Measurements from ENCODE around the gene AGRN. TPM values are rescaled to one million over a fixed set of nuclear protein-coding genes. Genes with fewer than 3 reads are reported as not detected.
"Not testable (repeated sequence)": the region's sequence is repeated elsewhere in the genome, so short reads cannot be mapped to it uniquely, and the experiment has no call there.

Gene AGRN
- total and polyA plus RNA-seq, 4 donors: 1.8 to 22.4 (median 16.9) TPM

DNA sequence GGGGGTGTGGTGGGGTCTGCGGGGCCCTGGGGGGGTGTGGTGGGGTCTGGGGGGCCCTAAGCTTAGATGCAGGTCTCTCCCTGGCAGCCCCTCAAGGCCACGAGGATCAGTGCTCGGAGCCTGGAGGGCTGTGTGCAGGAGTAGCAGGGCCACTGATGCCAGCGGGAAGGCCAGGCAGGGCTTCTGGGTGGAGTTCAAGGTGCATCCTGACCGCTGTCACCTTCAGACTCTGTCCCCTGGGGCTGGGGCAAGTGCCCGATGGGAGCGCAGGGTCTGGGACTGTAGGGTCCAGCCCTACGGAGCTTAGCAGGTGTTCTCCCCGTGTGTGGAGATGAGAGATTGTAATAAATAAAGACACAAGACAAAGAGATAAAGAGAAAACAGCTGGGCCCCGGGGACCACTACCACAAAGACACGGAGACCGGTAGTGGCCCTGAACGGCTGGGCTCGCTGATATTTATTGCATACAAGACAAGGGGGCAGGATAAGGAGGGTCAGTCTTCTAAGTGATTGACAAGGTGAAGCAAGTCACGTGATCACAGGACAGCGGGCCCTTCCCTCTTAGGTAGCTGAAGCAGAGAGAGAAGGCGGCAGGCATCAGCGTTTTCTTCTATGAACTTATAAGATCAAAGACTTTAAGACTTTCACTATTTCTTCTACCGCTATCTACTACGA is 45.5 kb downstream of the AGRN start:
- H3K9me3 ChIP-seq (ENCODE audit: control insufficient read depth in 4 of 4, low read length in 3 of 4): no peaks in the 10 kb centered on the region
- TF ChIP-seq HNF4G (IDR thresholded peaks at IDR 0.05) (no peak), GABPA (IDR thresholded peaks at IDR 0.05 in 1 of 2, conservative IDR thresholded peaks at IDR 0.05 in 1 of 2) (no peak), HNF4A (conservative IDR thresholded peaks at IDR 0.05) (peak in 1 of 2 donors; percentile 40)
- H3K36me3 ChIP-seq (ENCODE audit: control insufficient read depth in 4 of 4, insufficient read depth in 3 of 4, low read depth in 1 of 4, low read length in 3 of 4): no peaks in the 10 kb centered on the region
- peaks cover 0 to 16% (median 3%) of the 10 kb centered on the region in 4 donors for H3K27me3 ChIP-seq (ENCODE audit: control insufficient read depth in 4 of 4, insufficient read depth in 4 of 4, low read length in 3 of 4)
- H3K9ac ChIP-seq (ENCODE audit: low read depth in 1 of 2, low read length in 2 of 2): no peak overlapping the region
- peaks cover 0 to 10% (median 6%) of the 10 kb centered on the region in 4 donors for H3K4me1 ChIP-seq (ENCODE audit: control insufficient read depth in 4 of 4, insufficient read depth in 4 of 4, low read length in 3 of 4)
- DNase-seq (ENCODE audit: low spot score): no peak
- 51% methylated on average over 20 of the region's 20 CpGs for WGBS
- H3K4me3 ChIP-seq (ENCODE audit: low read depth in 1 of 3, low read length in 3 of 3): no peak overlapping the region
- H3K27ac ChIP-seq (ENCODE audit: low read depth in 1 of 2, low read length in 2 of 2): no peak overlapping the region

DNA sequence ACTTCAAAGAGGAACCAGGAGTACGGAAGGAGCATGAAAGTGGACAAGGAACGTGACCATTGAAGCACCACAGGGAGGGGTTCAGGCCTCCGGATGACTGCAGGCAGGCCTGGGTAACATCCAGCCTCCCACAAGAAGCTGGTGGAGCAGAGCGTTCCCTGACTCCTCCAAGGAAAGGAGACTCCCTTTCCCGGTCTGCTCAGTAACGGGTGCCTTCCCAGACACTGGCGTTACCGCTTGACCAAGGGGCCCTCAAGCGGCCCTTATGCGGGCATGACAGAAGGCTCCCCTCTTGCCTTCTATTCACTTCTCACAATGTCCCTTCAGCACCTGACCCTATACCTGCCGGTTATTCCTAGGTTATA is 46.0 kb downstream of the AGRN start:
- 75% methylated on average over 11 of the region's 11 CpGs for WGBS
- H3K36me3 ChIP-seq (ENCODE audit: control insufficient read depth in 4 of 4, insufficient read depth in 3 of 4, low read depth in 1 of 4, low read length in 3 of 4); H3K4me3 ChIP-seq (ENCODE audit: low read depth in 1 of 3, low read length in 3 of 3); H3K4me1 ChIP-seq (ENCODE audit: control insufficient read depth in 4 of 4, insufficient read depth in 4 of 4, low read length in 3 of 4); H3K9me3 ChIP-seq (ENCODE audit: control insufficient read depth in 4 of 4, low read length in 3 of 4); DNase-seq (ENCODE audit: low spot score); H3K27ac ChIP-seq (ENCODE audit: low read depth in 1 of 2, low read length in 2 of 2); H3K9ac ChIP-seq (ENCODE audit: low read depth in 1 of 2, low read length in 2 of 2): not testable (repeated sequence)
- H3K27me3 ChIP-seq (ENCODE audit: control insufficient read depth in 4 of 4, insufficient read depth in 4 of 4, low read length in 3 of 4): peaks cover 0 to 16% (median 2%) of the 10 kb centered on the region in 4 donors

DNA sequence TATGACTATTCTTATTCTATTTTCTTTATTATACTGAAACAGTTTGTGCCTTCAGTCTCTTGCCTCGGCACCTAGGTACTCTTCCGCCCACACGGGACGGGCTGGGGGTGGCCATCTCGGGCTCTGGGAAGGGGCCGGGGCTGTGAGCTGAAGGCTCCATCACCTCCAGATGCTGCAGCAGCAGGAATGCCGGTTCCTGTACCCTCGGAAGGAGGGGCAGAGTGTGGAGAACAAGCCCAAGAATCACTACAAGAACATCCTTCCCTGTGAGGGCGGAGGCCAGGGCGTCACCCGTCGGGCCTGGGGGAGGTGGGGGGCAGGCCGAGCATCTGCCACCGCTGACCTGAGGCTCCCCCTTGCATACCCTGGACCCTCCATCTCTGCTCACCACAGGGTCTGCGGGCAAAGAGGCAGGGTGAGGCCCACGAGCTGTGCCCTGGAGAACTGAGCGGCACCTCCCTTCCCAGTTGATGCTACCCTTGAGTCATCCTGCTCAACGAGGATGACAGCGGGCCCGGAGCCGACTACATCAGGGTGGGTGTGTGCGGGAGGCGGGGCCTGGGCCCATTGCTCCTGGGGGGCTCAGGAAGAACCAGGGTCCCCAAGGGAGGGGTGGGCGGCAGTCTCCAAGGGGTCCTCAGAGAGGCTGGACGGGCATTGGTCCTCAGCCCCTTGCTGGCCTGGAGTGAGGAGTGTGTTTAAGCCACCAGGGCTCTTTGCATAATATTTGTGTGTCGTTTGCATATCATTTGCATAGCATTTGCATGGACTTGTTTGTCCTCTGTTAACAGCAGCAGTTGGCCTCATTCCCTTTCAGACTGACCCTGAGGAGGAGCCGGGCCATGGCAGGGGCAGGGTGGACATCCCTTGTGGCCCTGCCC is 46.7 kb downstream of the AGRN start:
- TF ChIP-seq, protein P1, sequence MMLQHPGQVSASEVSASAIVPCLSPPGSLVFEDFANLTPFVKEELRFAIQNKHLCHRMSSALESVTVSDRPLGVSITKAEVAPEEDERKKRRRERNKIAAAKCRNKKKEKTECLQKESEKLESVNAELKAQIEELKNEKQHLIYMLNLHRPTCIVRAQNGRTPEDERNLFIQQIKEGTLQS (IDR thresholded peaks at IDR 0.05): no peak
- TF ChIP-seq EGR1 (IDR thresholded peaks at IDR 0.05; ENCODE audit: low read depth in 2 of 2) (no peak), HNF4G (IDR thresholded peaks at IDR 0.05) (no peak)
- TF ChIP-seq, protein P2, sequence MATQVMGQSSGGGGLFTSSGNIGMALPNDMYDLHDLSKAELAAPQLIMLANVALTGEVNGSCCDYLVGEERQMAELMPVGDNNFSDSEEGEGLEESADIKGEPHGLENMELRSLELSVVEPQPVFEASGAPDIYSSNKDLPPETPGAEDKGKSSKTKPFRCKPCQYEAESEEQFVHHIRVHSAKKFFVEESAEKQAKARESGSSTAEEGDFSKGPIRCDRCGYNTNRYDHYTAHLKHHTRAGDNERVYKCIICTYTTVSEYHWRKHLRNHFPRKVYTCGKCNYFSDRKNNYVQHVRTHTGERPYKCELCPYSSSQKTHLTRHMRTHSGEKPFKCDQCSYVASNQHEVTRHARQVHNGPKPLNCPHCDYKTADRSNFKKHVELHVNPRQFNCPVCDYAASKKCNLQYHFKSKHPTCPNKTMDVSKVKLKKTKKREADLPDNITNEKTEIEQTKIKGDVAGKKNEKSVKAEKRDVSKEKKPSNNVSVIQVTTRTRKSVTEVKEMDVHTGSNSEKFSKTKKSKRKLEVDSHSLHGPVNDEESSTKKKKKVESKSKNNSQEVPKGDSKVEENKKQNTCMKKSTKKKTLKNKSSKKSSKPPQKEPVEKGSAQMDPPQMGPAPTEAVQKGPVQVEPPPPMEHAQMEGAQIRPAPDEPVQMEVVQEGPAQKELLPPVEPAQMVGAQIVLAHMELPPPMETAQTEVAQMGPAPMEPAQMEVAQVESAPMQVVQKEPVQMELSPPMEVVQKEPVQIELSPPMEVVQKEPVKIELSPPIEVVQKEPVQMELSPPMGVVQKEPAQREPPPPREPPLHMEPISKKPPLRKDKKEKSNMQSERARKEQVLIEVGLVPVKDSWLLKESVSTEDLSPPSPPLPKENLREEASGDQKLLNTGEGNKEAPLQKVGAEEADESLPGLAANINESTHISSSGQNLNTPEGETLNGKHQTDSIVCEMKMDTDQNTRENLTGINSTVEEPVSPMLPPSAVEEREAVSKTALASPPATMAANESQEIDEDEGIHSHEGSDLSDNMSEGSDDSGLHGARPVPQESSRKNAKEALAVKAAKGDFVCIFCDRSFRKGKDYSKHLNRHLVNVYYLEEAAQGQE (IDR thresholded peaks at IDR 0.05): no peak
- DNase-seq (ENCODE audit: low spot score): no peak
- Histone ChIP-seq H3K36me3 (ENCODE audit: control insufficient read depth in 4 of 4, insufficient read depth in 3 of 4, low read depth in 1 of 4, low read length in 3 of 4) (no peaks in the 10 kb centered on the region), H3K4me1 (ENCODE audit: control insufficient read depth in 4 of 4, insufficient read depth in 4 of 4, low read length in 3 of 4) (peaks cover 0 to 10% (median 6%) of the 10 kb centered on the region in 4 donors), H3K9me3 (ENCODE audit: control insufficient read depth in 4 of 4, low read length in 3 of 4) (no peaks in the 10 kb centered on the region), H3K27ac (ENCODE audit: low read depth in 1 of 2, low read length in 2 of 2) (no peak overlapping the region), H3K4me3 (ENCODE audit: low read depth in 1 of 3, low read length in 3 of 3) (no peak overlapping the region), H3K27me3 (ENCODE audit: control insufficient read depth in 4 of 4, insufficient read depth in 4 of 4, low read length in 3 of 4) (peaks cover 0 to 11% (median 1%) of the 10 kb centered on the region in 4 donors), H3K9ac (ENCODE audit: low read depth in 1 of 2, low read length in 2 of 2) (no peak overlapping the region)
- WGBS: 64% methylated on average over 27 of the region's 27 CpGs
